ENCODE results near the gene ZNF335. TPM values are rescaled to one million over a fixed set of nuclear protein-coding genes. Genes with fewer than 3 reads are reported as not detected.
"Not testable (repeated sequence)": the region's sequence is repeated elsewhere in the genome, so short reads cannot be mapped to it uniquely, and the experiment has no call there.

The ZNF335 gene
- total RNA-seq, 1 donor from 2014 or later = 9.6 TPM

DNA sequence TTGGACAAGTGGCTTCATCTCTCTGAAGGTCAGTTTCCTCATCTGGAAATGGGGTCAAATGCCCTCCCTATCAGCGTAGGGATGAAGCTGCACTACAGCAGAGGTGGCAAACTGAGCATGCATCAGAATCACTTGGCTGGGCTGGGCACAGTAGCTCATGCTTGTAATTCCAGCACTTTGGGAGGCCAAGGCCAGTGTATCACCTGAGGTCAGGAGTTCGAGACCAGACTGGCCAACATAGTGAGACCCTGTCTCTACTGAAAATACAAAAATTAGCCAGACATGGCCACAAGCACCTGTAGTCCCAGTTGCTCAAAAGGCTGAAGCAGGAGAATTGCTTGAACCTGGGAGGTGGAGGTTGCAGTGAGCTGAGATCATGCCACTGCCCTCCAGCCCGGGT, 30.0 kb upstream of the ZNF335 start:
- ATAC-seq = no peak

GRCh38 chr20:46001498-46001897, 29.5 kb upstream of the ZNF335 start:
- no peak for ATAC-seq

DNA sequence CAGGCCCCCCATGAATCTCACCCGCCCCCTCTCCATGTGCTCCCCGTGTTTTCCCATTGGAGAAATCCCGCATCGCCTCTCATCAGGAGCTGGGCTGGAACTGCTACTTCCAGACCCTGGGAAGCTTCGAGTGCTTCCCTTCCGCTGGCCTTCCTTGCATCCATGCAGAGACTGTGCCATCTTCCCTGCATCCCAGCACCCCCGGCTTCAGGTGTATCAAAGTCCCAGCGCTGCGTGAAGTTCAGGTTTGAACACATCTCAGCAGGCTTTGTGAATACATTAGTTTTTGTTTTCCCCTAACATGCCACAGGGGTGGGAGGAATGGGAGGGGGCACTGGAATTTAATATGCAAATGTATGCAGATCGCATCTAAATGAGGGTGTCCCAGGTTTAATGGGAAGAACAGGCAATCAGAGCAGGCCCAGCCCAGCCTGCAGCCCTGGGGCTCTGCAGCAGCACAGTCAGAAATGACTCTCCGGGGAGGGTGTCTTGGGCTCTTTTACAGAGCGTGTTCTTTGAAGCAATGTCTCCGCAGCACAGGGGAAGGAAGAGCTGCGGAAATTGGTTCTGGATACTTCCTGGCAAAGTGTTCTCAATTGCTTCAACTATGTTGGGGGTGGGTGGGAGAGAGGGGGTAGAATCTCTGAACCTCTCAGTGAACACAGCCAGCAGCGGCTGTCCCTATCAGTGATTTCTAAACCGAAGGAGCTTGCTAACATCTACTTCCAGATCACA, 28.4 kb upstream of the ZNF335 start:
- no peak for ATAC-seq

- ATAC-seq = no peak
These were observed 27.7 kb upstream of the ZNF335 start for GRCh38 chr20:45999557-46000261.

- peak; percentile 4 for ATAC-seq
These were observed 26.8 kb upstream of the ZNF335 start for GRCh38 chr20:45998761-45999160.

DNA sequence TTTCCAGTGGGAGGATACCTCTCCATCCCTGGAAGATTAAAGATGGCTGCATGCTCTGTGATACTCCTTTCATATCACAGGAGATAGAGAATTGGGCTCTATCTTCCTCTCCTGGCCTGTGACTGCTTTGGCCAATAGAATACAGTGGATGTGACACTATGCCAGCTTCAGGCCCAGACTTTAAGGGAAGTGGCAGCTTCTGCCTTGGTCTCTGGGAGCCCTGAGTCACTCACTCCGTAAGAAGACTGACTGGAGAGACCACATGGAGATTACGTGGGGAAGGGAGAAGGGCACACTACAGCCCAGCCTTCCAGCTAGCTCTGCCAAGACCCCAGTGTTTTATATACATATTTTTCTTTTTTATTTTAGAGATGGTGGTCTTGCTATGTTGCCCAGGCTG, 26.3 kb upstream of the ZNF335 start:
- no peak for ATAC-seq

GRCh38 chr20:45997187-45997586, 25.2 kb upstream of the ZNF335 start:
- ATAC-seq = no peak

GRCh38 chr20:45995495-45996097, 23.6 kb upstream of the ZNF335 start:
- ATAC-seq = not testable (repeated sequence)

- no peak for ATAC-seq
These were observed 22.9 kb upstream of the ZNF335 start for GRCh38 chr20:45994761-45995493.

- peak; percentile 100 for ATAC-seq
These were observed 21.4 kb upstream of the ZNF335 start for GRCh38 chr20:45993197-45993951.

DNA sequence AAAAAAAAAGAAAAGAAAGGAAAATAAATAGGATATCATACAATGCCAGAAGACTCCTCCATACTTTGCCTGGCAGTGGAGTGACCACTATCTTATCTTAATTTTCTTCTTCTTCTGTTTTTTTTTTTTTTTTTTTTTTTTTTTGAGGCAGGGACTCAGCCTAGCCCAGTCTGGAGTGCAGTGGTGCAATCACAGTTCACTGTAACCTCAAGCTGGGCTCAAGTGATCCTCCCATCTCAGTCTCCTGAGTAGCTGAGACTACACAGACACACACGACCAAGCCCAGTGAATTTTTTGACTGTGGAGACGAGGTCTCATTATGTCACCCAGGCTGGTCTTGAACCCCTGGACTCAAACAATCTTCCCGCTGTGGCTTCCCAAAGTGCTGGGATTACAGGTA, 19.6 kb upstream of the ZNF335 start:
- ATAC-seq = no peak

DNA sequence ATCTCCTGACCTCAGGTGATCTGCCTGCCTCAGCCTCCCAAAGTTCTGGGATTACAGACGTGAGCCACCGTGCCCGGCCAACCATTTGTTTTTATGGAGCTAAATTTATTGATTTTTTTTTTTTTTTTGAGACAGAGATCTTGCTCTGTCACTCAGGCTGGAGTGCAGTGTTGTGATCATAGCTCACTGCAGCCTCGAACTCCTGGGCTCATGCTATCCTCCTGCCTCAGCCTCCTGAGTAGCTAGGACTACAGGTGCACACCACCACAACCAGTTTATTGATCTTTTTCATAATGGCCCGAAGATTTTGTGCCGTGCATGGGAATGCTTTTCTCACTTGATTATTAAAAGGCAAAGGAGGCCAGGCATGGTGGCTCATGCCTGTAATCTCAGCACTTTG, 16.8 kb upstream of the ZNF335 start:
- not testable (repeated sequence) for ATAC-seq

GRCh38 chr20:45987108-45987780, 15.2 kb upstream of the ZNF335 start:
- ATAC-seq = peak; percentile 79

- ATAC-seq = no peak
These were observed 13.6 kb upstream of the ZNF335 start for GRCh38 chr20:45985573-45985972.

- ATAC-seq = peak; percentile 12
These were observed 11.3 kb upstream of the ZNF335 start for GRCh38 chr20:45983279-45983743.

DNA sequence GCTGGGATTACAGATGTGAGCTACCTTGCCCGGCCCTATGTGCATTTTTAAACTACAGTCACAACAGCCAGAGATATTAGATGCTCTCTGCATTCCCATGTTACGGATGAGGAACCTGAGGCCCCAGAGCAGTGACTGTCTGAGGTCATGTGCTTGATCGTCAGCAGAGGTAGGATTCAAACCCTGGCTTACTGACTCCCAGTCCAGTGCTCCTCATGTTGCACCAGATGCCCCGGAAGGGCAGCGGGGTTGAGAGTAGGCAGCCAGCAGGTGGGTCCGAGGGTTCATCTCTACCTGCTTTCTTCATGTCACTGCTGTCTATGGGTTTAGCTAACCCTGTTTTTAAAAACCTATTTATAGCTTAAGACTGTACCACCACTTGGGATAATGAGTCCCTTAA, 9.3 kb upstream of the ZNF335 start:
- no peak for ATAC-seq

DNA sequence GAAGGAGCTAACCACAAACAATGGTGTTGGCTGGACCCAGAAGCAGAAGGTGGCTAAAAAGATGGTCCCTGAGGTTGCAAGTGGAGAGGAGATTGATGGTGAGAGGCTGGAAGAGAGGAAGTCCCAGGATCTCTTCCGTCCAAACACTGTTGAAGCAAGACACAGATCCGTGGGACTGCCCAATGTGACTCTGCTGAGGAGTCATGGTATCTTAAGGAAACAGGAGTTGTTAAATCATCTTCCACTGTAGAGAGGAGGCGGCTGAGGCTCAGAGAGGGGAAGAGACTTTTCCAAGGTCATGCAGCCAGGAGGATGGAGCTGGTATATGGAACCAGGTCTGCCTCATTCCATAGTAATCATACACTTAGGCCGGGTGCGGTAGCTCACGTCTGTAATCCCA, 4.1 kb upstream of the ZNF335 start:
- ATAC-seq = no peak

DNA sequence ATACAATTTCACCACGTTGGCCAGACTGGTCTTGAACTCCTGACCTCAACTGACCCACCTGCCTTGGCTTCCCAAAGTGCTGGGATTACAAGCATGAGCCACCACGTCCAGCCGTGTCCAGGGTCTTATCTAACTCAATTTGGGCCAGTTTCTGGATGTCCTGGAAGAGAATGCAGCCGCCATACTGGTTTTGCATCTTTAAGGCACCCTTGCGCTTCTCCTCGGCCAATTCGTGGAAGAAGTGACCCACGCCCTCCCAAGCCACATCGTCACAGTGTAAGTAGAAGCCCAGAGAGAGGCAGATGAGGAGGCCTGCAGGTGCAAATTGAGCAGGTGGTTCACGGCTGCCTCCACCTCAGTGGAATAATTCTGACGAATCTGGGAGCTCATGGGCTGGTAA, 3.7 kb upstream of the ZNF335 start:
- no peak for ATAC-seq

- no peak for ATAC-seq
These were observed 3.0 kb upstream of the ZNF335 start for GRCh38 chr20:45974896-45975565.

GRCh38 chr20:45972500-45973183, 639 bp upstream of the ZNF335 start:
- no peak for ATAC-seq

DNA sequence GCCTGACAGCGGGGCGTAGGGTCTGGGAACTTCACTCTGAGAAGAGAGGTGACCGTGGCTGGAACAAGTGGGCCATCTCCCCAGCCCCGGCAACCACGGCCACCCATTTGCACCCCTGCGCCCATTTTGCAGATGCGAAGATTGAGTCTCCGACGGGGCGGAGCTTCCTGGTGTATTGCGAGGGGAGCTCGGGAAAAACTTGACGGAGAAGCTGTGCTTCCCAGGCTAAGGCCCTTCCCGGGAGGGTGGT, 653 bp downstream of the ZNF335 start:
- no peak for ATAC-seq

All from esophagus mucosa (tissue), 1 donor.